Psoas muscle (tissue), 8 donors: ENCODE data around the gene SMIM9. TPM values are rescaled to one million over a fixed set of nuclear protein-coding genes. Genes with fewer than 3 reads are reported as not detected.
"Not testable (repeated sequence)": the region's sequence is repeated elsewhere in the genome, so short reads cannot be mapped to it uniquely, and the experiment has no call there.

Source experiments
- ATAC-seq, 4 donors: fragments of 200-7000 bp; cut with Tn5 transposase; one replicate each; pipeline ENCODE4 v1.9.1; 2020; ENCODE audit warnings: moderate library complexity in 3 of 4, mild to moderate bottlenecking in 2 of 4
- DNase-seq, 2 donors: peaks; one replicate each; pipeline ENCODE4 v3.0.0-alpha.2; 2020
- H3K27ac ChIP-seq: fragments of 200-600 bp; one replicate; pipeline ENCODE4 v1.8.0; 2022
- H3K27me3 ChIP-seq, 3 donors: fragments of 200-600 bp in 1 of 3; one replicate each; pipeline versions ENCODE4 v1.6.1 to v1.8.0; 2013 to 2022; ENCODE audit warnings: low read length in 2 of 3, mild to moderate bottlenecking in 2 of 3, moderate library complexity in 1 of 3; ENCODE audit not compliant: insufficient read depth in 3 of 3
- H3K36me3 ChIP-seq, 2 donors: fragments of 200-600 bp in 1 of 2; one replicate each; pipeline versions ENCODE4 v1.6.1 to v1.8.0; 2013 to 2022; ENCODE audit warnings: low read depth in 1 of 2, mild to moderate bottlenecking in 1 of 2, moderate library complexity in 1 of 2; ENCODE audit not compliant: insufficient read depth in 1 of 2
- H3K4me1 ChIP-seq: fragments of 200-600 bp; one replicate; pipeline ENCODE4 v1.8.0; 2022
- H3K4me3 ChIP-seq: fragments of 200-600 bp; one replicate; pipeline ENCODE4 v1.8.0; 2022; ENCODE audit warnings: mild to moderate bottlenecking
- H3K9me3 ChIP-seq: fragments of 200-600 bp; one replicate; pipeline ENCODE4 v1.8.0; 2022
- WGBS, 3 donors: extraction: QIAGEN DNeasy Blood & Tissue Kit; methylation state at CpG; one replicate each; pipeline versions ENCODE4 v1.1.6 to v1.1.7; 2013; 5-methylcytosine and 5-hydroxymethylcytosine counted together
- intact Hi-C, 2 donors: fragments of 100-400 bp; cut with DNase I; formaldehyde crosslinking; loops; one replicate each; pipeline versions ENCODE4 v1.11.0 to v1.14.2; 2022
- long read RNA-seq, 2 donors: library from polyadenylated mRNA; unstranded; transcript quantifications; one replicate each; pipeline ENCODE4 v2.0.0, GENCODE V29; 2021
- polyA plus RNA-seq, 3 donors: library from polyadenylated mRNA; stranded (reverse); fragments of 200-250 nt; gene quantifications; one replicate each; pipeline ENCODE4 v1.2.3, GENCODE V29; 2013
- total RNA-seq, 4 donors: library from RNA; stranded (reverse); fragmentation: NEBNext Ultra II Directional in 2 of 4; extraction: Animal tissue kit (Norgen Biotek cat#: 25700) in 2 of 4; gene quantifications; one replicate each; pipeline versions ENCODE4 v1.2.1 to v1.2.4, GENCODE V29; 2021 to 2023
- TF ChIP-seq, protein P1 (sequence below): fragments of 200-600 bp; IDR thresholded peaks from one replicate; pipeline ENCODE4 v1.8.0; 2022; ENCODE audit warnings: antibody characterized with exemption
- donor health status: healthy with polysubstance abuse.
- donor health status: DM: no; HTN: no; CAD: no; lungs with moderate emphysema.
- donor health status: Bipolar disorder and iron deficiency.
- donor health status: healthy.
- donor health status: DM: yes; HTN: yes; CAD: no.
- donor health status: DM: no; HTN: no; CAD: no.
- donor health status: DM: no; HTN: no; CAD: no.
- donor health status: DM: yes; HTN: yes; CAD: no.

Gene SMIM9
- total RNA-seq, result not detected
- polyA plus RNA-seq, result not detected
- long read RNA-seq, donor 1, result 0 reads
- long read RNA-seq, donor 2, result 0 reads

DNA sequence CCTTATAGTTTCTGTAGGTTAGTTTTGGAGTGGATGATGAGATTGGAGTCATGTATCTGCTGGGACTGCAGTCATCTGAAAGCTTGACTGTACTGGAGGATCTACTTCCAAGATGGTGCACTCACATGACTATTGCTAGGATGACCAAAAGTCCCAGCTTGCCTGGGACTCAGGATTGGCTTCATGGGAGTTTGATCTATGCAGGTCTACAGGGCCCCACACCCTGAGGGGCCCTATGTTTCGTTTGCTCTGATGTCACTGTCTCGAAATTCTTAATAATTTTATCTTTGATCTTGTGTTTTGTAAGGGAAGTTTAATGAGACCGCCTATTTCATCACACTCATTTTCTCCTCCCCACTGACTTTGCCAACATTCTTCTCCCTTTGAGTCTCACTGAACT is at the start of gene SMIM9:
Gene SMIM9 (minus strand): TSS at position 101 of the 400 bp plus-strand sequence. CDS start 3,806 bp downstream, outside the sequence.
- no peaks in the 10 kb centered on the region for H3K36me3 ChIP-seq
- intact Hi-C loops, result no loop called here
- WGBS, 3 donors, result 71 to 98% (median 97%) methylated on average over 3 of the region's 3 CpGs

GRCh38 chrX:154884069-154884468 is 49.6 kb upstream of the SMIM9 start:
- DNase-seq, H3K36me3 ChIP-seq, H3K9me3 ChIP-seq, H3K27me3 ChIP-seq, intact Hi-C loops, ATAC-seq, H3K4me1 ChIP-seq, H3K4me3 ChIP-seq, H3K27ac ChIP-seq: not testable (repeated sequence)
- no CpG with 5 or more reads among the region's 8 CpGs for WGBS, 3 donors

More for the DNA sequence above, at the start of gene SMIM9:
- Histone ChIP-seq H3K27me3 (no peaks in the 10 kb centered on the region), H3K9me3 (no peaks in the 10 kb centered on the region), H3K4me1 (no peaks in the 10 kb centered on the region), H3K4me3 (no peak within 1 kb of the TSS), H3K27ac (no peak within 1 kb of the TSS)
- TF ChIP-seq, protein P1, sequence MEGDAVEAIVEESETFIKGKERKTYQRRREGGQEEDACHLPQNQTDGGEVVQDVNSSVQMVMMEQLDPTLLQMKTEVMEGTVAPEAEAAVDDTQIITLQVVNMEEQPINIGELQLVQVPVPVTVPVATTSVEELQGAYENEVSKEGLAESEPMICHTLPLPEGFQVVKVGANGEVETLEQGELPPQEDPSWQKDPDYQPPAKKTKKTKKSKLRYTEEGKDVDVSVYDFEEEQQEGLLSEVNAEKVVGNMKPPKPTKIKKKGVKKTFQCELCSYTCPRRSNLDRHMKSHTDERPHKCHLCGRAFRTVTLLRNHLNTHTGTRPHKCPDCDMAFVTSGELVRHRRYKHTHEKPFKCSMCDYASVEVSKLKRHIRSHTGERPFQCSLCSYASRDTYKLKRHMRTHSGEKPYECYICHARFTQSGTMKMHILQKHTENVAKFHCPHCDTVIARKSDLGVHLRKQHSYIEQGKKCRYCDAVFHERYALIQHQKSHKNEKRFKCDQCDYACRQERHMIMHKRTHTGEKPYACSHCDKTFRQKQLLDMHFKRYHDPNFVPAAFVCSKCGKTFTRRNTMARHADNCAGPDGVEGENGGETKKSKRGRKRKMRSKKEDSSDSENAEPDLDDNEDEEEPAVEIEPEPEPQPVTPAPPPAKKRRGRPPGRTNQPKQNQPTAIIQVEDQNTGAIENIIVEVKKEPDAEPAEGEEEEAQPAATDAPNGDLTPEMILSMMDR, result no peak
- no peak for DNase-seq
- no peak for ATAC-seq

DNA sequence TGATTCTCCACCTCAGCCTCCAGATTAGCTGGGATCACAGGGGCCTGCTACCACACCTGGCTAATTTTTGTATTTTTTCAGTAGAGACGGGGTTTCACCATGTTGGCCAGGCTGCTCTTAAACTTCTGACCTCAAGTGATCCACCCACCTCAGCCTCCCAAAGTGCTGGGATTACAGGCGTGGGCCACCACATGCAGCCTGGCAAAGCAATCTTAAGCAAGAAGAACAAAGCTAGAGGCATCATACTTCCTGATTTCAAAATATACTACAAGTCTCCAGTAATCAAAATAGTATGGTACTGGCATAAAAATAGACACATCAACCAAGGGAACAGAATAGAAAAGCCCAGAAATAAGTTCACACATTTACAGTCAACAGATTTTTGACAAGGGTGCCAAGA is 38.9 kb upstream of the SMIM9 start:
- DNase-seq, result no peak
- Histone ChIP-seq H3K27ac (no peak overlapping the region), H3K4me1 (no peaks in the 10 kb centered on the region), H3K27me3 (no peaks in the 10 kb centered on the region), H3K36me3 (no peaks in the 10 kb centered on the region), H3K4me3 (no peak overlapping the region), H3K9me3 (peaks cover 3% of the 10 kb centered on the region)
- 63 to 78% (median 77%) methylated on average over 2 of the region's 2 CpGs for WGBS, 3 donors
- TF ChIP-seq, protein P1, result no peak
- no peak for ATAC-seq
- intact Hi-C loops, result no loop called here

- intact Hi-C loops, result not testable (repeated sequence)
Measured at GRCh38 chrX:154868522-154868921, 34.1 kb upstream of the SMIM9 start.

DNA sequence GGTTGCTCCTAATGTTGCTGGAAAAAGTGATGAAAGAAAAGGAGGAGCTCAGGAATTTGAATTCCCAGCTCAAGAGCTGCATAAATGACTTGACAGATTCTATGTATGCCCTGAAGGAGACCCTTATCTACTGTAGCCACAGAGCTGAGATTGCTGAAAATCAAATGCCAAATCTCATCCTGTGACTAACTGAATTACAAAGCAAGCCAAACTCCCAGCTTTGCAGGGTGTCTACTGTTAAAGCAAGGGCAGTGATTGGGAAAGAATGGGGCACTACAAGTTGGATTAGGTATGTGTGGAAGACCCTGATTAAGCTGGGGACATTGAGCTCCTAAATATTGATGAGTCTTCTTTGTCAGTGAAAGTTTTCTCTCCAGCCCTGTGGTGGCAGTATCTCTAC is 20.8 kb upstream of the SMIM9 start:
- Histone ChIP-seq H3K4me1 (no peaks in the 10 kb centered on the region), H3K27ac (no peak overlapping the region), H3K27me3 (no peaks in the 10 kb centered on the region), H3K36me3 (peaks cover 0 to 4% of the 10 kb centered on the region in 2 donors), H3K9me3 (no peaks in the 10 kb centered on the region), H3K4me3 (no peak overlapping the region)
- DNase-seq (no peak), ATAC-seq (no peak)
- intact Hi-C loops, result no loop called here
- TF ChIP-seq, protein P1, result no peak

More at GRCh38 chrX:154868522-154868921, 34.1 kb upstream of the SMIM9 start:
- H3K27me3 ChIP-seq, H3K4me3 ChIP-seq, H3K27ac ChIP-seq, H3K4me1 ChIP-seq, DNase-seq, ATAC-seq, H3K9me3 ChIP-seq, H3K36me3 ChIP-seq: not testable (repeated sequence)

- TF ChIP-seq, protein P1, result no peak
- intact Hi-C loops, result no loop called here
- Histone ChIP-seq H3K4me1 (no peaks in the 10 kb centered on the region), H3K9me3 (no peaks in the 10 kb centered on the region), H3K27ac (no peak overlapping the region), H3K27me3 (no peaks in the 10 kb centered on the region), H3K36me3 (no peaks in the 10 kb centered on the region), H3K4me3 (no peak overlapping the region)
- no peak for DNase-seq
- 80 to 98% (median 93%) methylated on average over 1 of the region's 1 CpG for WGBS, 3 donors
- ATAC-seq, result no peak
Measured at GRCh38 chrX:154850957-154851611, 16.6 kb upstream of the SMIM9 start.
